ENCODE data around the gene ADRA2B.

The ADRA2B gene

DNA sequence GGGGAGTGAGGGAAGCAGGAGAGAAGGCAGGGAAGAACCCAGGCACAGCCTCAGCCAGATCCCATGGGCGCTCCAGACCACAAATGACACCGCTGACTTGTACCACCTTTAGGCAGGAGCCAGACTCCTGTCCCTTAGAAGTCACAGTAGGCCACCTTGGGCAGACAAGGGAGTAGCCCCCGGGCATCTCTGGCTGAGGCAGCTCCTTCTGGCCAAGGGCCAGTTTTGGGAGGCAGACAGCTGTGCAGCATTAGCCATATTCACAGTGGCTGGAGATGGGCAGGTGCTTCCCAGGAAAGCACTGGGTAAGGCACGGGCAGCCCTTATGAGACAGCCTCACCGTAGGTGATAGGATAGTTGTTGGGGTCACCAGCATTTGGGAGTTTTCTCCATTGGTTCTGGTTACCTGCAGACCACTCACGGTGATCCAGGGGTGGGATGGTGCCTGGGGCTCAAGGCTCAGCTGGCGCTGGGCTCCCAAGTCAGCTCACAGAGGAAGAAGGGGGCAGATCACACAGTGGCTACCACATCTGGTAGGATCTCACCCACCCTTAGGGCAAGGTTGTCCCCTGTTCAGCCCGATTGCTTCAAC is 19.9 kb upstream of the ADRA2B start:
- no peak for DNase-seq

DNA sequence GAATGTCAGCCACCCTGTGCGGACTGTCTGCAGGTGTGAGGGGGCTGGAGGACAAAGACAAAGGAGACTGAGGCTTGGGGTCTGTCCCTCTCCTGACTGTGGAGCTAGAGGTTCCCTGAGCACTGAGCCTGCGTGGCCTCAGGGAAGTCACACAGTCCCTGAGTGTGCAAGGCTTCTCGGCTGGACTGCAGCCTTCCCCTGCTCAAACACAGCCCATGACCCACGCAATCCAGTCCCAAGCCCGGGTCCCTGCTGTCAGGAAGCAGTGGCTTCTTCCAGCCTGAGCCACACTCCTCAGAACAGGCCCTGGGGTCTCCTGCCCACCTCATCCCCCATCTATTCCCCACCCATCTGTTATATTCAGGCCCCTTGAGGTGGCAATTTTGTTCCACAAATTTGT is 19.2 kb upstream of the ADRA2B start:
- no peak for DNase-seq

DNA sequence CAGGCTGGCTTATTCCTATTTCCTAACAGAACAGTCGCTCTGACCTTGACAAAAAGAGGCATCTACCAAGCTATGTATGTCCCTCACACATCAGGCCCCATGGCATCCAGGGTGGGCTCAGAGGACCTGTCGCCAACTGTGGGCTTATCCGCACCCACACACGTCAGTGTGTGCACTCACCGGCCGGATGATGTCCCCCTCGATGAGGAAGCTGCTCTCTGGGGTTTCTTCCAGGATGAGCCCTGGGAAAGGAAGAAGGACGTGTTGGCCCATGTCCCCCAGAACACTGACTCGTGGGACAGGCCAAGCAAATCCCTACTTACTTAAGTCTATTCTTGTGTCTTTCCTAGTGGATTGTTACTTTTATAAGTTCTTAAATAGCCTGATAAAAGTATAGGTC is 18.8 kb upstream of the ADRA2B start:
- no peak for DNase-seq

DNA sequence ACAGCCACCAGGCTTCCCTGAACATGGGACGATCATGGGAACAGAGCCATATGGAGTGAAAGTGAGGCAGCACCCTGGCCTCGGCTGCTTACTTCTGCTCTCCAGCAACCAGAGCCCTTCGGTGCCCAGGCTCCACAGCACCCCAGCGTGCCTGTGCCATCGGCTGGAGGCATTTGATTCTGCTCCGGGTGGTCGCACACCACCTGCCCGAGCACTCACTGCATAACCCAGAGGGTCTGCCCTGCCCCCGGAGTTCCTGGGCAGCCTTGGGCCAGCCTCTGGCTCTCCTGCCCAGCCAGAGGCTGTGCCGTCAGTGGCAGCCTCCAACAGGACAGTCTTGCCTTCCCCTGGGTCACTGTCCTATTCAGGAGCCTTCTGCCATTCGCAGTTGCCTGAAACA is 18.1 kb upstream of the ADRA2B start:
- DNase-seq, result no peak

DNA sequence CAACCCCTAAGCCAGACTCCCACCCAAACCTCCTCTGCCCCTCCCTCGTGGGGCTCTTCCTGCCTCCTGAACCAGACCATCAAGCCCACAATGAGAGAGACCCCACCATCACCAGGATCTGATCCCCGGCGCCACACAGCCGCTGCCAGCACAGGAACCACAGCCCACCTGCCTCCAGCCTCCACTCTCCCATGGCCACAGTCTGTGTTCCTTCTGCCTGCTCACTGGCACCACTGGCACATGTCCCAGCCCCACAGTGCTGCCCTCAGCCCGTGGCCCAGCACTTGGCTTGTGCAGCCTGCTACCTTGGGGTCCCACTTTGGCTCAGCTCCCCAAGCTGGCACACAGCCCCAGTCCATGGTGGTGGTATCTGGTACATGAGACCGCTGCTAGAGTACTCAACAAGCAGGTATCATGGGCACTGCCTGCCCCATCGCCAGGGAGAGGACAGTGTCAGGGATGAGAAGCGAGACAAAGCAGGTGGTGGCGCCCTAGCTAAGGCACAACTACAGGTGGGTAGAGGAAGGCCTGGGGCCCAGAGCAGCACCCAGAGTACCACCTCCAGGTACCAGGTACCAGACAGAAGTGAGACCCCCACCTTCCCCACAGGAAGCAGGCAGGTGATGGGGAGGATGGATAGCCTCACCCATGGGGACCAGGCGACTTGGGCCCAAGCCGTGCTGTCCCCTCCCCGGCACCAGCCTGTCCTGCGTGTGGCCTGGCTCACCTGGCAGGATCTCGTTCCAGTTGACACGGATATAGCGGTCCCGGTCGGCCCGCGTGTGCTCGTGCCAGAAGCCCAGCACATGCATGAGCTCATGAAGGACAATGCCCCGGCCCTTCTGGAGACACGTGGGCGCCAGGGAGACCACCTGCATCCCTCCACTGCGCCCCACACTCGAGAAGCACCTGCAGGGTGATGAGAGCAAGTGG is 15.7 kb upstream of the ADRA2B start:
- DNase-seq, result no peak

DNA sequence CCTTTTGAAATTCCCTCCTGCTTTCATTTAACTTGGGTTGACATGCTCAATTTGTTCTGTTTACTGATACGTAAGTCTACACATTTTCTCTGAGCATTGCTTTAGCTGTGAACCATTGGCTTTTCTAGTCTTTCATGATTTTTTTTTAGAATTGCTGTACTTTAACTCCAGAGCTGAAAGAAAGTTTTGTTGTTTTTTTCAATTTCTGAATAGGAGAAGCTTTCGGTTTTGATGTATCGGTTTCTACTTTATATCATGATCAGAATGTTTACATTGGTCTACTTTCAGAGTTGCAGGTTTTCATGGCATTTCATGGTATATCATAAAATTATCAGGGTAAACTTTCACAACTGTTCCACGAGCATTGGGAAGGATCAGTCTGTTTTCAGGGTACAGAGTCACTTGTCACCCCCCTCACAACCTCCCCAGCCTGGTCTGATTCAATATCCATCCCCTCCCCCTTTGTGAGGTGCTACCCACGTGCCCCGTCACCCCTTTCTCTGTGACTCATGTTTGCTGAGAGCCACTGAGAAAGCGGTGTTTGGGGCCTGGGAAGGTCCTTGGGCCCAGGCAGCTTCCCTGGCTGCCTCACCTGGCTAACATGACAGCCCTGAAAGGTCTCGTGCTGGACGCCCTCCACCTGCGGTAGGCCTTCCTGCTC is 14.9 kb upstream of the ADRA2B start:
- DNase-seq, result no peak

DNA sequence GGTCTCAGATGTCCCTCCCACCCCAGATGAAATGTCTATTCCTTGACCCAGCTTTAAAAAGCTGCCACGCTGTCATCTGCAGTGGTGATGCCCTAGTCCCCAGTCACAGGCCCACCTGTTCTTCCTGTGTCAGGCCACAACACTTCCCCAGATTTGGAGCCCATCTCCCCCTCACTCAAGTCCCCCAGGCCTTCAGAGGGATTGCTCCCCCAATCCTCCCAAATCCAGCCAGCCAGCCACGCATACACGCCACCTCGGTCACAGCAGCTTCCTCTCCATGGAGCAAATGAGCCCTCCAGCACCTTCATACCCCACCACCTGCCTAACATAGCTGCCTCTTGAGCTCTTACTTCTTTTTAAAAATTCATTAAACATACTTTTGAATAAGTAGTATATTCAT is 14.1 kb upstream of the ADRA2B start:
- DNase-seq, result no peak

DNA sequence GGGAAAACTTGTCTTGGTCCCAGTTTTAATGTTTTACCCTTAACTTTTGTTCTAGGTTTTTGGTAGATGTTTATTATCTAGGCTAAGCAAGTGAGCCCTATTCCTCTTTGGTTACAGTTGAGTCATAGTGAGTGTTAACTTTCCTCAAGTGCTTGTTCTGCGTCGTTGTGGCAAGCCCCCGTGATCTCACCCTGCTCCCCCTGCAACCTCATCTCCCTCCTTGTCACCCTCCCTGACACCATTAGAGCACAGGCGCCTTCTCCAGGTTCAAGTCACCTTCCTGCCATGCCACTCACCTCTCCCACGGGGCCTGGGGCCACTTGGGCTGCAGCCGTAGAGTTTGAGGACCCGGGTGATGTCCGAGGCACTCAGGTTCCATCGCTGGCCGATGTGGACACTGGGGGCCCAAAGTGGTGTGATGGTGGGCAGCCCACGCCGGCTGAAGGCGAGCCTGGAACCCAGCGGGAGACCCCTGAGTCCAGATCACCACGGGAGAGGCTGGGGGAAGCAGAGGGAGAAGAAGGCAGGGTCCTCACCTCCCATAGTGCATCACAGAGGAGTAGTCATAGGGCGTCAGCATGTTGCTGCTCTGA is 13.3 kb upstream of the ADRA2B start:
- DNase-seq, result no peak

DNA sequence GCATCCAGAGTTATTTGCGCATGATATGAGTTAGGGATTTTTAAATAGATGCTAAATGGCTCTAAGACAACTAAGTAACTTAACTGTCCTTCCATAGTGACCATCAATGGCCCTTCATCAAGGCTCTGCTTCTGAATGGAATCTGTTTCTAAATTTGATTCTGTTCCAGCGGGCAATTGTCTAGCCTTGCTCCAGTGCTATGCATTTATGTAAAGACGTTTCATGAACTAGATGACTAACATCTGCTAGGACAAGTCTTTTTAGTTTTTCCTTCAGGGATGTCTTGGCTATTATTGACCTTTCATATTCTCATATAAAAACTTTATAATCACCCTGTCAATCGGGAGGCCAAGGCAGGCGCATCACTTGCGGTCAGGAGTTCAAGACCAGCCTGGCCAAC is 12.1 kb upstream of the ADRA2B start:
- no peak for DNase-seq

DNA sequence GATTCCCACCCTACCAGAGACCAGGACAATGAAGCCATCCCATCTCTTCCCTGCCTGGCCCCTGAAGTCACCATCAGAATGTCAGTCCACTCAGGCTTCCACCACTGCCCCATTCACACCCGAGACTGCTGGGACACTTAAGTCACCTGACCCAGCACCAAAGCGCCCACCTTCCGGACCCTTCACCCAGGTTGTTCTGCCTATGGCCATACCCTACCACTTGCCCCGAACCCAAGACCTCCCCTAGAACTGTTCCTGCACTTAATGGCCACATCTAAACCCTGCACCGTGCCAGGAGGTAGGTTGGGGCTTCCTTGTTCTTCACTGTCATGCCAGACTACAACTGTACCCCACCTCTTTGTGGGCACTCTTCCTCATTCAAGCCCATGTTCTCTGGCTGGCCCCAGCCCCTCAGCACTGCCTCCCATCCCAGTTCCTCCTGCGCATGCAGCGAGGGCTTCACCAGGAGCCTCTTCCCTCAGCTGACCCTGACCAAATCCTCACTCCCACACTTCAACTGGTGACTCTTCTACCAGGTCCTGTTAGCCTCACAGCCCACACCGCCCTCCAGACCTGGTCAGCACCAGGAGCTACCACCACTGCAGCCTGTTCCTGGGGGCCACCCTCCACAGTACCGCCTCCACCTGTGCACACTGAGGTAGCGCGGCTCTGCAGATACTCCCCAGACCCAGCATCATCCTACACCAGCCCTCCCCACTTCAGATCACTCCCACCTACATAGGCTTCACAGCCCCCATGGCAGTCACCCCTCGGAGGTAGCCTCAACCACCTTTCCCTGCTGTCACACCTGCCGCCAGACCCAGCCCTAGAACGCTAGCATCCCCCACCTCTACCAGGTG is 8.3 kb upstream of the ADRA2B start:
- no peak for DNase-seq

DNA sequence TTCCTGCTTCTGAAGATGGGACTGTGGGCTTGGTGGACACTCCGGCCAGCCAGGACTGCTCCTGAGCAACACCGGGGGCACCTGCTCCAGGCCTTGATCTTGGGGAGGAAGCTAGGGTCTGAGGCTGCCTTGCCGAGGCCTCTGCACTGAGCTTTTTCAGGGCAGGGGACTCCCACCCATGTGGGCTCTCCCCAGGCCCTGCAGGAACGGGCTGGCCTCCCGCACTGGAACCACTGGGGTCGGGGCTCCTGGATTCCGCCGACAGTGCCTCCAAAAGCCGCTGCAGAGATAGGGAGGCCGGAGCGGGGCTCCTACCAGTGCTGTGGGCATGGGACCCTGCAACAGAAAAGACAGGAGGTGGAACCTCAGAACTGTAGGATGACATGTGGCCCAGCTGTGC is 7.6 kb upstream of the ADRA2B start:
- DNase-seq, result no peak

DNA sequence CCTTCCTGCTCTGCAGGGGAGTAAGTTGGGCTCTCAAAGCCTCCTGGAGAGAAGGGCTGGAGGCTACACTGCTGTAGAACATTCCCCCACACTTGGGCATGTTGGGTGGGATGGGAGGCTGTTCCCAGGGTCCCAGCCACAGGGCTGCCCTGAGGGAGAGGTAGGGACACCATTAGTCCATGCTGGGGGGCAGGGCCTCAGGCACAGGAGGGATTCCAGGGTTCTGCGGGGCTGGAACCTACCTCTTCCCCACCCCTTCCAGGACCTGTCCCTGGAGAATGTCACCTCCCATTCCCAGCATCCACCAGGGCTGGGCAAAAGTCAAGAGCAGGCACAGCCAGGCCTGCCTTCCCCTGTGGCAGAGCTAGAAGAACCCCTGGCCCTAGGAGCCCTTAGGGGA is 6.9 kb upstream of the ADRA2B start:
- DNase-seq, result no peak

DNA sequence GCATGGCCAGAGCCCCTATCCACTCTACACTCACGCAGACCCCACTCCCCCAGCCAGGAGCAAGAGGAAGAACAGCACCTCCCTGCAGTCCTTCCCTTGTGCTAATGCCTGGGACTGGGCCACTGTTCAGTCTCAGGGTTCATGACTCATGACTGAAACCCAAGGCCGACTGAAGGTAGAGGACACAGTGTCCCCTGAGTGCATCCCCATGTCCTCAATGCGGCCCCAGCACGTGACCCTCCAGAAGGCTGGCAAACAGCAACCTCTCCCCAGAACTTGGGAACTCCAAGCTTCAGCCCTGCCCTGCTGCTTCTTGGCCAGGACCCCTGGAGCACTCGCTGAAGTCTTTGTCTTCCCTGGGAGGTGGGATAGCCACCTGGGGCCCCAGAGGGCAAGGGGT is 6.0 kb upstream of the ADRA2B start:
- no peak for DNase-seq

DNA sequence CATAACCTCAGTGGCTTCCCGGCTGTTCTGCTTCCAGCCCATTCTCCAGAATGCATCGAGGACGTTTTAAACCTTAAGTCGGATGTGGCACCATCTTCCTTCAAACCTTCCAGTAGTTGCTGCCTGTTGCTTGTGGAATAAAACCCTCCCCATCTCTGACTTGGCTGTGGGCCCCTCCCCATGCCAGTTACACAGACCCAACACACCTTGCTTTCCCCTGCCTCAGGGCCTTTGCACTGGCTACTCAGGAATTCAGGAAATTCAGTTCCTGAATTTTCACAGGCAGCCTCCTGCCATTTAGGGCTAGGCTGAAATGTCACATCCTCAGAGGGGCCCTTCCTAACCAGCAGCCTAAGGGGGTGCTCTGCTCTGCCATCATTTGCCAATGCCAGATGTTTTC is 5.0 kb upstream of the ADRA2B start:
- no peak for DNase-seq

DNA sequence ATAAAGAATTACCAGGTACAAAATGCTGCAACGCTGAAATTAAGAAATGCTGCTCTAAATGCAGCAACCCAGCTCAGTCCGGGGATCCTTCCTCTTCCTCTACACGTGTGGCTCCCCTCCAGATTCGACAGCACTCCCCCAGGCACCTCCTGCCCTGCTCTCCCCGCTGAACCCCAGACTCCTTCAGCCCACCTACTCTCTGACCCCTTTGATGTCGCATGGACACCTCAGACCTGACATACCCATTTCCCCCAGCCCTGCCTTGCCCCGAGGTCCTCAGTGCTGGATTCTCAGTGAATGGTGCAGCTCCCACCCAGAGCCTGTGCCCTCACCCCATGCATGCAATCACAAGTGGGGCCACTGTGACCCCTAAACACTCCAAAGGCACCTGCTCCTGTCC is 4.6 kb upstream of the ADRA2B start:
- no peak for DNase-seq

DNA sequence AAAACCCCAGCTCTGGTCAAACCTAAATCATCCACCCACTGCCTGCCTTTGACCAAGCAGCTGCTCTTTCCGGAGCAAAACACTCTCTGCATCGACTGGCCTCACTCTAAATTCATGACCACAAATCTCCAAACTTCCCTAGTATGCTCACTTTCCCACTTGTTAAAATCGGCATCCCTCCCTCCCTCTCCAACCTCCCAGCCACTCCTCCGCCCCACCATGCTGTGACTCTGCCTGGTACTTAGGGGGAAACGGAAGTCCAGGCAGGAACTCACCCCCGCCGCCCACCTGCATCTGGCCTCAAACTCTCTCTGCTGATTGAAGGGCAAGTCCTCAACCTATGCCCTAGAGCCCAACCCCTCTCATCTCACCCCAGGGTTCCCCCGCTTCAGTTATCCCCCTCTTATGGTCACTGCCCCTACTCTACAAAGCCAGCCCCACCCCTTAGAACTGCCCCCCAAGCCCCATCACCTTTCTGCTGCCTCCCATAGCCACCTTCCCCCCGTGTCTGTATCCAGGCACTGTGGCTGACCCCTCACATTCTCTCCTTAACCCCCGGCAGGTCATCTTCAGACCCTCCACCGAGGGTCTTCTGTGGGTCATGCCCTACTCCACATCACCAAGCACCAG is 3.8 kb upstream of the ADRA2B start:
- no peak for DNase-seq

DNA sequence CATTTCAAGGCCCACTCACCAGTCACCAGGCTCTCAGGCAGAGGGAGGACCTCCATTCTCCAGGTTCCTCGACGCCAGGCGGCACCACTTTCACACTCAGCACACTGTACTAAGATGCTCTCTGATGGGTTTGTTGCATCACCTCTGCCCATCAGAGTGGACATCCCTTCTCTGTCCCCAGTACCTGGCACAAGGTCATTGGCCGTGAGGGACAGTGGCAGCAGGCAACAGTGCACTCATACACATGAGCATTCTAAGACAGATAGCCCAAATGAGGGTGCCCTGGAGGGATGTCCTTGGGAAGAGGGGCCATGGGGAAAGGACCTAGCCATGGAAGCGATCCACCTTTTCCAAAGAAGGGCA is 3.0 kb upstream of the ADRA2B start:
- DNase-seq, result no peak

DNA sequence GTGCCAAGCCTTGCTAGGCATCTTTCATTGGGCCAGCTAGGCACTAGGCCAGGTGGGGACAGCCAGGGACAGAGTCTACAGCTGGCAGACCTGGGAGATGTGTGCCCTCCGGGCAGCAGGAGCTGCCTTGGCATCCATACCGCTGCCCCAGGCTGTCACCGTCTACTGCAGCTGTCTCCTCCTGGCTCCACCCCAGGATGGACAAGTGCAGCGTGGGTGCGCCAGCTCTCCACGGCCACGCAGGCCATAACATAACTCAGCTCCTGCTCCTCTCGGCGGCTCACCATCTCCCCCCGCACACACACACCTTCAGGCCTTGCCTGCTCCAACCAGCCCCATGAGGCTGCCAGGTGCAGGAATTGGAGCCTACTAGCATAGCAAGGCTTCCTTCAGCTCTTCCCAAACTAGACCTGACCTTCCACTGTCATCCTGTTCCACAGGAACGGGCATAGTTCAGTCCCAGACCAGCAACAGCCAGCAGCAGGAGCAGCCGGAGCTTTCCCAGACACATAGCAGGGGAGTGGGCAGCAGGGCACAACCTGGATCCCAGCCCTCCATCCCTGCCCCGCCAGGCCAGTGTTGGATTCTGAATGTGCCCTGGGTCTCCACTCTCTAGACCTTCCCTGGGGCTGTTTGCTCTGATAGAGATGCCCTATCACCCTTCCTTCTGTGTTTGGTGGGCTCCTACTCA is 2.5 kb upstream of the ADRA2B start:
- DNase-seq, result no peak

DNA sequence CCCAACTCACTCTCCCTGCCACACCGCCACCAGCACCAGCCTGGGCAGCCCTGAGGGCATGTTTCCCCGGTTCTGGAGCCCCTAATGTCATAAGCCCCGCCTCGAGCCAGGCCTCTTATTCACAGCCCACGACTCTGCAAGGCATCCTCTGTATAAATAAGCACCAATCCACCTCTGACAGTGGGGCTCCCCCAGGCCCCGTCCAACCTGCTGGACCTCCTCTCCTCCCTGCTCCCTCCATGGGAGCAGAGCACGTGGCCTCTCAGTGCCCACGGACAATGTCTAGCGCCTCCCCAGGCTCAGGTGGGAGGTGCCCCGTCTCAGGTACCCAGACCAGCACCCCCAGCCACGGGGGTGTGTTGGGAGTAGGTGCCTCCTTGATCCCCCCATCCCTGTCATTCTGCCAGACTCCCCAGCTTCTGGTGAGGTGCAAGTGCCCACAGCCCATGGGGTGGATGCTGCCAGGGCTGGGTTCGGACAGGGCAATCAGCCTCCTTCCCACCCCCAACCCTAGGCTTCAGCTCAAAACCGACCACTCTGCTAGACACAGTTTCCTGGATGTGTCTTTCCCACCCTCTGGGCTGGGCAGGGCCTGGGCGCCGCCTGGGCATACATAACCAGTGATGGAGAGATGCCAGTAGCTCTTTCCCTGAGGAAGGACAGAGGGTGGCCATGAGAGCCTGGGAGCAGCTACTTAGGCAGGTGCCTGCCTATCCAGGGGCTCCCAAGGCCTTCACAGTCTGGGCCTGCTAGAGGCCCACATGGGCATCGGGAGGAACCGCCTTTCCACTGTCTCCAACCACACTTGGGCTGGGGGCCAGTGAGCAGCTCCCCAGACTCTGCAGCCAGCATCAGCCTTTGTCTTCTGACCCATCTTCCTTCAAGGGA is 1.6 kb upstream of the ADRA2B start:
- no peak for DNase-seq

DNA sequence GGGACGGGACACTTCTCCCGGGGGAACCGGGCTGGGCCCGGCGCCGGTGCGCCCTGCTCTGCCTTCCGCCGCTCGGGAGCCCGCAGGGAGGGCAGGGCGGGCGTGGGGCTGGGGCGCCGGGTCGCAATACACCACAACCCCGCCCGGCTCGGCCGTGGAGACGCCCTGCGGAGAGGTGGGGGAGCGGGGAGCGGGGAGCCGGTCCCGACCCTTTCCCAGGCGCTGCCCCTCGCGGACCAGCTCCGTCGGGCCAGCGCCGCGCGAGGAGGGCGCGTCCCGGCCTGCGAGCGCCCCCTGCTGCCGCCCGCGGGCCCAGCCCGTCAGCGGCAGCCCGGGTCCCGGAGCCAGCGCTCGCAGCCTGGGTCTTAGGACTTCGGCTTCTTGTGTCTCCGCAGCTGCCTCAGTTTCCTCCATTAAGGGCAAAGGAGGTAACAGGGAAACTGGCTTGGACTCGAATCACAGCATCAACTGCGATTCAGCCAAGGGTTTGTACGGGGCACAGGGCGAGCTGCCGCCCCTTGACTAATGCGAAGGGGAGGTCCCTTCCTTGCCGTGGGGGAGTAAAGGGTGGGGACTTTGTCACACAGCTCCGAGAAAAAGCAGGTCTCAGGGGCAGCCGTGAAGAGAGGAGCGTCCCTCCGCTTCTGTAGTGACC is 635 bp upstream of the ADRA2B start:
- no peak for DNase-seq

Measured in NCI-H187 (cell line).